ENCODE results near the gene MMP3.

GRCh38 chr11:102843489-102843888, at the start of gene MMP3:
- TF ChIP-seq EZH2 (IDR thresholded peaks at IDR 0.05; ENCODE audit: borderline replicate concordance, low read length) (no peak), CTCF (IDR thresholded peaks at IDR 0.05; ENCODE audit: low read length) (no peak)
